Ovary (tissue), 3 donors: ENCODE measurements around the gene SECTM1.

ENCODE experiments used
- EP300 ChIP-seq: sonication (generic); formaldehyde crosslinking; IDR thresholded peaks from one replicate; pipeline ENCODE4 v1.6.1; 2017; ENCODE audit warnings: antibody characterized with exemption
- POLR2A ChIP-seq: fragments of 450-650 bp; IDR thresholded peaks from one replicate; pipeline ENCODE4 v1.6.1; 2017; ENCODE audit warnings: antibody characterized with exemption, mild to moderate bottlenecking, moderate library complexity
- TF ChIP-seq, protein P1 (sequence below), 3 donors: fragments of 450-650 bp in 2 of 3; fragments of 200-600 bp in 1 of 3; IDR thresholded peaks; one replicate each; pipeline versions ENCODE4 v1.5.1 to v1.8.0; 2016 to 2022; ENCODE audit warnings: antibody characterized with exemption in 3 of 3, mild to moderate bottlenecking in 1 of 3
- donor health status: DM: no; HTN: no; CAD: no.

DNA sequence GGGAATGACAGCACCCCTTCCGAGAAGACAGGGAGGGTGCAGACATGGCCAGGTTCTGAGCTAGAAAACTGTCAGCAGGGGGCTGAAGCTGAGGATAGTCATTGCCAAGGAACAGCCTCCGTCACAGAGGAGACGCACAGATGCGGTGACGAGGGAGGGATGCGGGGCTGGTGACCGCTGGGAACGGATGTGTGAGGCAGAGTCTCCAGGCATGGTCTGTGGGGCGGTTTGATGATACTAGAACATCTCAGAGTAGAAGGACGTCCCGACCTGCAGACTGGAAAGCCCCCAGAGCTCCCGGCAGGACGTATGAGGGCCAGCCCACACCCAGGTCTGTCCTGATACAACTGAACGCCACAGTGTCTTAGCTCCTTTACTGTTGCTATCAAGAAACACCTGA, 58.2 kb downstream of the SECTM1 start:
- TF ChIP-seq, protein P1, sequence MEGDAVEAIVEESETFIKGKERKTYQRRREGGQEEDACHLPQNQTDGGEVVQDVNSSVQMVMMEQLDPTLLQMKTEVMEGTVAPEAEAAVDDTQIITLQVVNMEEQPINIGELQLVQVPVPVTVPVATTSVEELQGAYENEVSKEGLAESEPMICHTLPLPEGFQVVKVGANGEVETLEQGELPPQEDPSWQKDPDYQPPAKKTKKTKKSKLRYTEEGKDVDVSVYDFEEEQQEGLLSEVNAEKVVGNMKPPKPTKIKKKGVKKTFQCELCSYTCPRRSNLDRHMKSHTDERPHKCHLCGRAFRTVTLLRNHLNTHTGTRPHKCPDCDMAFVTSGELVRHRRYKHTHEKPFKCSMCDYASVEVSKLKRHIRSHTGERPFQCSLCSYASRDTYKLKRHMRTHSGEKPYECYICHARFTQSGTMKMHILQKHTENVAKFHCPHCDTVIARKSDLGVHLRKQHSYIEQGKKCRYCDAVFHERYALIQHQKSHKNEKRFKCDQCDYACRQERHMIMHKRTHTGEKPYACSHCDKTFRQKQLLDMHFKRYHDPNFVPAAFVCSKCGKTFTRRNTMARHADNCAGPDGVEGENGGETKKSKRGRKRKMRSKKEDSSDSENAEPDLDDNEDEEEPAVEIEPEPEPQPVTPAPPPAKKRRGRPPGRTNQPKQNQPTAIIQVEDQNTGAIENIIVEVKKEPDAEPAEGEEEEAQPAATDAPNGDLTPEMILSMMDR (IDR thresholded peaks at IDR 0.05): no peak
- TF ChIP-seq POLR2A (no peak), EP300 (no peak)
